ENCODE results near the gene VENTX.

GRCh38 chr10:133247681-133248333 is 10.2 kb downstream of the VENTX start:
- TF ChIP-seq CTCF (IDR thresholded peaks at IDR 0.05) (no peak), POLR2AphosphoS5 (IDR thresholded peaks at IDR 0.05) (no peak), POLR2A (IDR thresholded peaks at IDR 0.05; ENCODE audit: low read depth) (no peak), EP300 (IDR thresholded peaks at IDR 0.05) (no peak)
